Measurements from ENCODE around the gene NIBAN1. TPM values are rescaled to one million over a fixed set of nuclear protein-coding genes. Genes with fewer than 3 reads are reported as not detected.

NIBAN1 gene
- total RNA-seq, result 53.6 and 66.2 TPM in 2 replicates

- peak within 1 kb of the TSS; percentile 83 for H3K4me3 ChIP-seq (ENCODE audit: insufficient read depth, low read length)
- DNase-seq (ENCODE audit: insufficient read length, low spot score, missing footprints), result peak; percentile 57
- peaks cover 24% of the 10 kb centered on the region for H3K27me3 ChIP-seq (ENCODE audit: insufficient read depth, low read length)
- H3K36me3 ChIP-seq (ENCODE audit: insufficient read depth, low read length), result no peaks in the 10 kb centered on the region
- no peaks in the 10 kb centered on the region for H3K79me2 ChIP-seq (ENCODE audit: insufficient read depth, low read length)
- H2AFZ ChIP-seq (ENCODE audit: low read length), result peak within 1 kb of the TSS; percentile 95
- peaks cover 15% of the 10 kb centered on the region for H3K4me1 ChIP-seq (ENCODE audit: insufficient read depth, low read length)
- no peaks in the 10 kb centered on the region for H3K9me3 ChIP-seq (ENCODE audit: low read depth, low read length)
- no peaks in the 10 kb centered on the region for H4K20me1 ChIP-seq (ENCODE audit: insufficient read depth, low read length)
- no peak within 1 kb of the TSS for H3K27ac ChIP-seq (ENCODE audit: low read depth, low read length)
- no peak for TF ChIP-seq CTCF (IDR thresholded peaks at IDR 0.05; ENCODE audit: extremely low read depth, low read depth, low read length)
- peak within 1 kb of the TSS; percentile 94 for H3K4me2 ChIP-seq (ENCODE audit: insufficient read depth, low read length)
Measured at GRCh38 chr1:184974056-184974836, at the start of gene NIBAN1. TSS of gene NIBAN1 (minus strand) at chr1:184974508. CDS start at chr1:184974356, 152 bp downstream.

- no peak for TF ChIP-seq CTCF (IDR thresholded peaks at IDR 0.05; ENCODE audit: extremely low read depth, low read depth, low read length)
- Histone ChIP-seq H3K27ac (ENCODE audit: low read depth, low read length) (peak overlapping the region; percentile 36), H4K20me1 (ENCODE audit: insufficient read depth, low read length) (no peaks in the 10 kb centered on the region), H3K4me3 (ENCODE audit: insufficient read depth, low read length) (no peak overlapping the region), H3K79me2 (ENCODE audit: insufficient read depth, low read length) (no peaks in the 10 kb centered on the region), H3K4me2 (ENCODE audit: insufficient read depth, low read length) (no peak overlapping the region), H3K4me1 (ENCODE audit: insufficient read depth, low read length) (peaks cover 11% of the 10 kb centered on the region), H3K27me3 (ENCODE audit: insufficient read depth, low read length) (no peaks in the 10 kb centered on the region), H3K9me3 (ENCODE audit: low read depth, low read length) (no peaks in the 10 kb centered on the region), H2AFZ (ENCODE audit: low read length) (no peak overlapping the region), H3K36me3 (ENCODE audit: insufficient read depth, low read length) (no peaks in the 10 kb centered on the region)
- no peak for DNase-seq (ENCODE audit: insufficient read length, low spot score, missing footprints)
Measured at GRCh38 chr1:185017966-185018365, 43.7 kb upstream of the NIBAN1 start.

GRCh38 chr1:185017338-185017737, 43.0 kb upstream of the NIBAN1 start:
- Histone ChIP-seq H2AFZ (ENCODE audit: low read length) (peak overlapping the region; percentile 52), H3K4me1 (ENCODE audit: insufficient read depth, low read length) (peaks cover 11% of the 10 kb centered on the region), H3K79me2 (ENCODE audit: insufficient read depth, low read length) (no peaks in the 10 kb centered on the region), H3K27ac (ENCODE audit: low read depth, low read length) (peak overlapping the region; percentile 36), H3K27me3 (ENCODE audit: insufficient read depth, low read length) (no peaks in the 10 kb centered on the region), H4K20me1 (ENCODE audit: insufficient read depth, low read length) (no peaks in the 10 kb centered on the region), H3K4me2 (ENCODE audit: insufficient read depth, low read length) (peak overlapping the region; percentile 29), H3K4me3 (ENCODE audit: insufficient read depth, low read length) (peak overlapping the region; percentile 2), H3K9me3 (ENCODE audit: low read depth, low read length) (no peaks in the 10 kb centered on the region), H3K36me3 (ENCODE audit: insufficient read depth, low read length) (no peaks in the 10 kb centered on the region)
- TF ChIP-seq CTCF (IDR thresholded peaks at IDR 0.05; ENCODE audit: extremely low read depth, low read depth, low read length), result no peak
- peak; percentile 76 for DNase-seq (ENCODE audit: insufficient read length, low spot score, missing footprints)

- DNase-seq (ENCODE audit: insufficient read length, low spot score, missing footprints), result no peak
- Histone ChIP-seq H4K20me1 (ENCODE audit: insufficient read depth, low read length) (no peaks in the 10 kb centered on the region), H3K4me1 (ENCODE audit: insufficient read depth, low read length) (peaks cover 11% of the 10 kb centered on the region), H3K36me3 (ENCODE audit: insufficient read depth, low read length) (no peaks in the 10 kb centered on the region), H3K27me3 (ENCODE audit: insufficient read depth, low read length) (no peaks in the 10 kb centered on the region), H2AFZ (ENCODE audit: low read length) (peak overlapping the region; percentile 52), H3K79me2 (ENCODE audit: insufficient read depth, low read length) (no peaks in the 10 kb centered on the region), H3K4me2 (ENCODE audit: insufficient read depth, low read length) (peak overlapping the region; percentile 29), H3K4me3 (ENCODE audit: insufficient read depth, low read length) (peak overlapping the region; percentile 2), H3K9me3 (ENCODE audit: low read depth, low read length) (no peaks in the 10 kb centered on the region), H3K27ac (ENCODE audit: low read depth, low read length) (peak overlapping the region; percentile 36)
- no peak for TF ChIP-seq CTCF (IDR thresholded peaks at IDR 0.05; ENCODE audit: extremely low read depth, low read depth, low read length)
Measured at GRCh38 chr1:185016880-185017279, 42.6 kb upstream of the NIBAN1 start.

Data from osteoblast (primary cell).